Measurements from ENCODE around the gene MSGN1.
"Not testable (repeated sequence)": the region's sequence is repeated elsewhere in the genome, so short reads cannot be mapped to it uniquely, and the experiment has no call there.

Gene MSGN1

GRCh38 chr2:17805717-17806363 lies 10.4 kb upstream of the MSGN1 start:
- DNase-seq: no peak
- ATAC-seq: no peak

GRCh38 chr2:17813010-17813741 lies 3.1 kb upstream of the MSGN1 start:
- peak; percentile 23 for ATAC-seq
- no peak for DNase-seq

GRCh38 chr2:17813742-17814473 lies 2.4 kb upstream of the MSGN1 start:
- ATAC-seq: peak; percentile 36
- DNase-seq: peak; percentile 18

GRCh38 chr2:17814601-17815000 lies 1.7 kb upstream of the MSGN1 start:
- DNase-seq: no peak
- ATAC-seq: no peak

- ATAC-seq: no peak
- DNase-seq: no peak
These were observed 634 bp upstream of the MSGN1 start for GRCh38 chr2:17815468-17816184.

- no peak for ATAC-seq
- no peak for DNase-seq
These were observed 2.1 kb downstream of the MSGN1 start for GRCh38 chr2:17818235-17818815.

GRCh38 chr2:17821080-17821479 lies 4.8 kb downstream of the MSGN1 start:
- ATAC-seq: no peak
- DNase-seq: no peak

GRCh38 chr2:17821535-17822444 lies 5.5 kb downstream of the MSGN1 start:
- ATAC-seq: no peak
- DNase-seq: no peak

- no peak for DNase-seq
- ATAC-seq: no peak
These were observed 6.3 kb downstream of the MSGN1 start for GRCh38 chr2:17822445-17823117.

GRCh38 chr2:17823646-17824045 lies 7.4 kb downstream of the MSGN1 start:
- ATAC-seq, DNase-seq: not testable (repeated sequence)

- ATAC-seq: no peak
These were observed 11.1 kb downstream of the MSGN1 start for GRCh38 chr2:17827316-17827715.

GRCh38 chr2:17827785-17828184 lies 11.5 kb downstream of the MSGN1 start:
- DNase-seq (no peak), ATAC-seq (no peak)

More at GRCh38 chr2:17827316-17827715, 11.1 kb downstream of the MSGN1 start:
- DNase-seq: no peak

- DNase-seq: peak; percentile 70
- peak; percentile 71 for ATAC-seq
These were observed 14.1 kb downstream of the MSGN1 start for GRCh38 chr2:17830053-17831034.

- ATAC-seq (no peak), DNase-seq (no peak)
These were observed 19.3 kb downstream of the MSGN1 start for GRCh38 chr2:17835516-17835915.

- DNase-seq: no peak
- ATAC-seq: no peak
These were observed 23.7 kb downstream of the MSGN1 start for GRCh38 chr2:17839959-17840358.

- ATAC-seq: no peak
These were observed 27.2 kb downstream of the MSGN1 start for GRCh38 chr2:17843457-17843856.

GRCh38 chr2:17845806-17846205 lies 29.5 kb downstream of the MSGN1 start:
- no peak for ATAC-seq
- DNase-seq: no peak

More at GRCh38 chr2:17843457-17843856, 27.2 kb downstream of the MSGN1 start:
- no peak for DNase-seq

- ATAC-seq (no peak), DNase-seq (no peak)
These were observed 30.4 kb downstream of the MSGN1 start for GRCh38 chr2:17846676-17847075.

- ATAC-seq (no peak), DNase-seq (no peak)
These were observed 31.0 kb downstream of the MSGN1 start for GRCh38 chr2:17847236-17847635.
